Stimulated activated effector memory CD8-positive, alpha-beta T cell treated with anti-CD3 and anti-CD28 coated beads, Interleukin-12 subunit alpha, Interleukin-12 subunit beta, amount 100 ng/mL, for 72 hours (primary cell): ENCODE measurements around the gene PDE11A.
"Not testable (repeated sequence)": the region's sequence is repeated elsewhere in the genome, so short reads cannot be mapped to it uniquely, and the experiment has no call there.

ENCODE experiments used
- ATAC-seq: fragments of 150-1000 bp; cut with Tn5 transposase; 2 replicates; pipeline ENCODE4 v1.10.0; 2021
- DNase-seq, 2 donors: peaks; one replicate each; pipeline ENCODE4 v3.0.0; 2021 to 2022; ENCODE audit warnings: low spot score in 2 of 2
- H3K27ac Mint-ChIP-seq: one replicate; pipeline ENCODE4 v1.8.0; 2022; ENCODE audit warnings: mild to moderate bottlenecking, mixed read lengths
- H3K36me3 Mint-ChIP-seq: one replicate; pipeline ENCODE4 v1.8.0; 2022; ENCODE audit warnings: mild to moderate bottlenecking, mixed read lengths
- H3K4me1 Mint-ChIP-seq: one replicate; pipeline ENCODE4 v1.8.0; 2022; ENCODE audit warnings: mixed read lengths
- H3K4me3 Mint-ChIP-seq: one replicate; pipeline ENCODE4 v1.8.0; 2022; ENCODE audit warnings: mild to moderate bottlenecking, mixed read lengths
- H3K9me3 Mint-ChIP-seq: one replicate; pipeline ENCODE4 v1.8.0; 2022; ENCODE audit warnings: mixed read lengths

Gene PDE11A

GRCh38 chr2:178057179-178057680, 15.3 kb downstream of the PDE11A start:
- Mint-ChIP-seq H3K27ac (no peak overlapping the region), H3K4me1 (no peaks in the 10 kb centered on the region), H3K9me3 (no peaks in the 10 kb centered on the region), H3K36me3 (no peaks in the 10 kb centered on the region), H3K4me3 (no peak overlapping the region)
- no peak for DNase-seq
- ATAC-seq, result no peak

- Mint-ChIP-seq H3K36me3 (no peaks in the 10 kb centered on the region), H3K4me1 (no peaks in the 10 kb centered on the region), H3K4me3 (no peak overlapping the region), H3K27ac (no peak overlapping the region), H3K9me3 (no peaks in the 10 kb centered on the region)
- no peak for DNase-seq
- no peak for ATAC-seq
These were observed 16.2 kb downstream of the PDE11A start for GRCh38 chr2:178056345-178056744.

GRCh38 chr2:178051257-178051656, 21.3 kb downstream of the PDE11A start:
- ATAC-seq, DNase-seq, H3K36me3 Mint-ChIP-seq, H3K9me3 Mint-ChIP-seq, H3K4me3 Mint-ChIP-seq, H3K27ac Mint-ChIP-seq, H3K4me1 Mint-ChIP-seq: not testable (repeated sequence)

GRCh38 chr2:178047391-178047790, 25.2 kb downstream of the PDE11A start:
- Mint-ChIP-seq H3K4me3 (no peak overlapping the region), H3K4me1 (no peaks in the 10 kb centered on the region), H3K36me3 (no peaks in the 10 kb centered on the region), H3K27ac (no peak overlapping the region), H3K9me3 (no peaks in the 10 kb centered on the region)
- no peak for ATAC-seq
- DNase-seq, result no peak

GRCh38 chr2:178044836-178045235, 27.7 kb downstream of the PDE11A start:
- Mint-ChIP-seq H3K36me3 (no peaks in the 10 kb centered on the region), H3K27ac (no peak overlapping the region), H3K9me3 (no peaks in the 10 kb centered on the region), H3K4me3 (no peak overlapping the region), H3K4me1 (no peaks in the 10 kb centered on the region)
- no peak for ATAC-seq
- DNase-seq, result no peak

GRCh38 chr2:178043266-178043665, 29.3 kb downstream of the PDE11A start:
- H3K9me3 Mint-ChIP-seq, result no peaks in the 10 kb centered on the region
- H3K27ac Mint-ChIP-seq, result no peak overlapping the region
- DNase-seq (no peak), ATAC-seq (no peak)
- H3K36me3 Mint-ChIP-seq, result no peaks in the 10 kb centered on the region
- H3K4me1 Mint-ChIP-seq, result no peaks in the 10 kb centered on the region
- H3K4me3 Mint-ChIP-seq, result no peak overlapping the region

GRCh38 chr2:178033583-178033982, 39.0 kb downstream of the PDE11A start:
- not testable (repeated sequence) for ATAC-seq, H3K9me3 Mint-ChIP-seq, H3K27ac Mint-ChIP-seq, H3K4me3 Mint-ChIP-seq, DNase-seq, H3K4me1 Mint-ChIP-seq, H3K36me3 Mint-ChIP-seq

- H3K27ac Mint-ChIP-seq, result no peak overlapping the region
- no peaks in the 10 kb centered on the region for H3K36me3 Mint-ChIP-seq
- no peak for DNase-seq
- H3K9me3 Mint-ChIP-seq, result peaks cover 3% of the 10 kb centered on the region
- no peaks in the 10 kb centered on the region for H3K4me1 Mint-ChIP-seq
- no peak overlapping the region for H3K4me3 Mint-ChIP-seq
- no peak for ATAC-seq
These were observed 43.2 kb downstream of the PDE11A start for GRCh38 chr2:178029342-178029741.

GRCh38 chr2:178025551-178026185, 46.9 kb downstream of the PDE11A start:
- H3K36me3 Mint-ChIP-seq, result no peaks in the 10 kb centered on the region
- no peak for DNase-seq
- no peak overlapping the region for H3K4me3 Mint-ChIP-seq

GRCh38 chr2:178018141-178018540, 54.4 kb downstream of the PDE11A start:
- ATAC-seq, result no peak
- Mint-ChIP-seq H3K36me3 (no peaks in the 10 kb centered on the region), H3K4me3 (no peak overlapping the region)

More at GRCh38 chr2:178025551-178026185, 46.9 kb downstream of the PDE11A start:
- Mint-ChIP-seq H3K27ac (no peak overlapping the region), H3K4me1 (no peaks in the 10 kb centered on the region), H3K9me3 (no peaks in the 10 kb centered on the region)
- ATAC-seq, result no peak

GRCh38 chr2:178016612-178017011, 56.0 kb downstream of the PDE11A start:
- Mint-ChIP-seq H3K27ac (no peak overlapping the region), H3K4me1 (no peaks in the 10 kb centered on the region), H3K36me3 (no peaks in the 10 kb centered on the region), H3K4me3 (no peak overlapping the region), H3K9me3 (no peaks in the 10 kb centered on the region)
- no peak for DNase-seq
- no peak for ATAC-seq

More at GRCh38 chr2:178018141-178018540, 54.4 kb downstream of the PDE11A start:
- no peaks in the 10 kb centered on the region for H3K4me1 Mint-ChIP-seq
- H3K9me3 Mint-ChIP-seq, result no peaks in the 10 kb centered on the region
- no peak for DNase-seq
- H3K27ac Mint-ChIP-seq, result no peak overlapping the region

- Mint-ChIP-seq H3K9me3 (no peaks in the 10 kb centered on the region), H3K4me1 (no peaks in the 10 kb centered on the region), H3K4me3 (no peak overlapping the region), H3K36me3 (no peaks in the 10 kb centered on the region), H3K27ac (no peak overlapping the region)
- ATAC-seq (no peak), DNase-seq (no peak)
These were observed 59.9 kb downstream of the PDE11A start for GRCh38 chr2:178012639-178013038.

- ATAC-seq, result no peak
- DNase-seq, result no peak
- no peaks in the 10 kb centered on the region for H3K4me1 Mint-ChIP-seq
- no peak overlapping the region for H3K27ac Mint-ChIP-seq
- H3K4me3 Mint-ChIP-seq, result no peak overlapping the region
- no peaks in the 10 kb centered on the region for H3K36me3 Mint-ChIP-seq
- H3K9me3 Mint-ChIP-seq, result no peaks in the 10 kb centered on the region
These were observed 62.8 kb downstream of the PDE11A start for GRCh38 chr2:178009813-178010212.

- no peak for DNase-seq
- Mint-ChIP-seq H3K27ac (no peak overlapping the region), H3K36me3 (no peaks in the 10 kb centered on the region), H3K4me1 (no peaks in the 10 kb centered on the region), H3K4me3 (no peak overlapping the region), H3K9me3 (no peaks in the 10 kb centered on the region)
- no peak for ATAC-seq
These were observed 63.8 kb downstream of the PDE11A start for GRCh38 chr2:178008636-178009289.

GRCh38 chr2:178006710-178007109, 65.9 kb downstream of the PDE11A start:
- peaks cover 3% of the 10 kb centered on the region for H3K9me3 Mint-ChIP-seq
- H3K36me3 Mint-ChIP-seq, result no peaks in the 10 kb centered on the region
- DNase-seq, result no peak
- no peaks in the 10 kb centered on the region for H3K4me1 Mint-ChIP-seq
- no peak overlapping the region for H3K27ac Mint-ChIP-seq
- no peak for ATAC-seq
- no peak overlapping the region for H3K4me3 Mint-ChIP-seq

- no peak for ATAC-seq
- Mint-ChIP-seq H3K36me3 (no peaks in the 10 kb centered on the region), H3K4me3 (no peak overlapping the region), H3K9me3 (peaks cover 3% of the 10 kb centered on the region), H3K4me1 (no peaks in the 10 kb centered on the region), H3K27ac (no peak overlapping the region)
- no peak for DNase-seq
These were observed 66.8 kb downstream of the PDE11A start for GRCh38 chr2:178005756-178006155.
